GM18870 (cell line): Measurements from ENCODE around the gene TP53TG3E.
"Not testable (repeated sequence)": the region's sequence is repeated elsewhere in the genome, so short reads cannot be mapped to it uniquely, and the experiment has no call there.

Experiments used
- ATAC-seq: cut with Tn5 transposase; IDR thresholded peaks from one replicate; pipeline ENCODE4 v1.9.1; 2021; ENCODE audit warnings: moderate library complexity; ENCODE audit not compliant: unreplicated experiment

Gene TP53TG3E, protein sequence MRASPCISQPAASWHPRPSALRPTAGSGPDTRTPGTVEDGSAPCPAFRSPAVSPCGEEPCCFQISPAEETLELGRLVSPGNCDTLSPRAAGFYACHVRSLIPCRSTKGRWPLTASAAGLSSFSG

DNA sequence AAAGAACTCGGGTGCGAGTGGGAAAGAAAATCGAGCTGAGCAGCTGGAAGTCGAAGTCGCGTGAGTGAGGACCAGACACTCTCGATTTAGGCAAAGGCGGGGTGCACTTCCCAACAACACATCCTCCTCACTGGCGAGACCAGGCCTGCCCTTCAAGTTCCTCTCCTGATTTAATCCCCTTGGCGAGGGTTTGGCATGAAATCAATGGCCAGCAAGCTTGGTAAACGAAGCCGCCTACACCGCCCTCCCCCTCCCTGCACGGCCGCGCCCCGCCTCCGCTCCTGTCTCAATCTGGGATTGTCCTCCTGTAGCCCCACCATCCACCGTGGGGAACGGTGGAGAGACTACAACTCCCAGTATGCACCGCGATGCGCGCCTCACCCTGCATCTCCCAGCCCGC is at the start of gene TP53TG3E:
TP53TG3E (plus strand) TSS at position 301 of the 400 bp plus-strand sequence; CDS start at position 369, 68 bp downstream.
- not testable (repeated sequence) for ATAC-seq

DNA sequence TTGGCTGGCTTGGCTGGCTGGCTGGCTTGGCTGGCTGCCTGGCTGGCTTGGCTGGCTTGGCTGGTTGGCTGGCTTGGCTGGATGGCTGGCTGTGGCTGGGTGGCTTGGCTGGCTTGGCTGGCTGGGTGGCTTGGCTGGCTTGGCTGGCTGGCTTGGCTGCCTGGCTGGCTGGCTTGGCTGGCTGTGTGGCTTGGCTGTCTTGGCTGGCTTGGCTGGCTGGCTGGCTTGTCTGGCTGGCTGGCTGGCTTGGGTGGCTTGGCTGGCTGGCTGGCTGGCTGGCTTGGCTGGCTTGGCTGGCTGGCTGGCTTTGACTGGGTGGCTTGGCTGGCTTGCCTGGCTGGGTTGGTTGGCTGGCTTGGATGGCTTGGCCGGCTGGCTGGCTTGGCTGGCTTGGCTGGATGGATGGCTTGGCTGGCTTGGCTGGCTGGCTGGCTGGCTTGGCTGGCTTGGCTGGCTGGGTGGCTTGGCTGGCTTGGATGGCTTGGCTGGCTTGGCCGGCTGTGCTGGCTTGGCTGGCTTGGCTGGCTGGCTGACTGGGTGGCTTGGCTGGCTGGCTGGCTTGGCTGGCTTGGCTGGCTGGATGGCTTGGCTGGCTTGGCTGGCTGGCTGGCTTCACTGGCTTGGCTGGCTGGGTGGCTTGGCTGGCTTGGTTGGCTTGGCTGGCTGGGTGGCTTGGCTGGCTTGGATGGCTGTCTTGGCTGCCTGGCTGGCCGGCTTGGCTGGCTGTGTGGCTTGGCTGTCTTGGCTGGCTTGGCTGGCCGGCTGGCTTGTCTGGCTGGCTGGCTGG is 32.3 kb downstream of the TP53TG3E start:
- ATAC-seq = not testable (repeated sequence)

DNA sequence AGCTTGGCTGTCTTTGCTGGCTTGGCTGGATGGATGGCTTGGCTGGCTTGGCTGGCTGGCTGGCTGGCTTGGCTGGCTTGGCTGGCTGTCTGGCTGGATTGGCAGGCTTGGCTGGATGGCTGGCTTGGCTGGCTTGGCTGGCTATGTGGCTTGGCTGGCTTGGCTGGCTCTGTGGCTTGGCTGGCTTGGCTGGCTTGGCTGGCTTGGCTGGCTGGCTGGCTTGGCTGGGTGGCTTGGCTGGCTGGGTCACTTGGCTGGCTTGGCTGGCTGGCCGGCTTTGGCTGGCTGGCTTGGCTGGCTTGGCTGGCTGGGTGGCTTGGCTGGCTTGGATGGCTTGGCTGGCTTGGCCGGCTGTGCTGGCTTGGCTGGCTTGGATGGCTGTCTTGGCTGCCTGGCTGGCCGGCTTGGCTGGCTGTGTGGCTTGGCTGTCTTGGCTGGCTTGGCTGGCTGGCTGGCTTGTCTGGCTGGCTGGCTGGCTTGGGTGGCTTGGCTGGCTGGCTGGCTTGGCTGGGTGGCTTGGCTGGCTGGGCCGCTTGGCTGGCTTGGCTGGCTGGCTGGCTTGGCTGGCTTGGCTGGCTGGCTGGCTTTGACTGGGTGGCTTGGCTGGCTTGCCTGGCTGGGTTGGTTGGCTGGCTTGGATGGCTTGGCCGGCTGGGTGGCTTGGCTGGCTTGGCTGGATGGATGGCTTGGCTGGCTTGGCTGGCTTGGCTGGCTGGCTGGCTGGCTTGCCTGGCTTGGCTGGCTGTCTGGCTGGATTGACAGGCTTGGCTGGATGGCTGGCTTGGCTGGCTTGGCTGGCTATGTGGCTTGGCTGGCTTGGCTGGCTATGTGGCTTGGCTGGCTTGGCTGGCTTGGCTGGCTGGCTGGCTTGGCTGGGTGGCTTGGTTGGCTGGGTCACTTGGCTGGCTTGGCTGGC is 33.8 kb downstream of the TP53TG3E start:
- not testable (repeated sequence) for ATAC-seq

DNA sequence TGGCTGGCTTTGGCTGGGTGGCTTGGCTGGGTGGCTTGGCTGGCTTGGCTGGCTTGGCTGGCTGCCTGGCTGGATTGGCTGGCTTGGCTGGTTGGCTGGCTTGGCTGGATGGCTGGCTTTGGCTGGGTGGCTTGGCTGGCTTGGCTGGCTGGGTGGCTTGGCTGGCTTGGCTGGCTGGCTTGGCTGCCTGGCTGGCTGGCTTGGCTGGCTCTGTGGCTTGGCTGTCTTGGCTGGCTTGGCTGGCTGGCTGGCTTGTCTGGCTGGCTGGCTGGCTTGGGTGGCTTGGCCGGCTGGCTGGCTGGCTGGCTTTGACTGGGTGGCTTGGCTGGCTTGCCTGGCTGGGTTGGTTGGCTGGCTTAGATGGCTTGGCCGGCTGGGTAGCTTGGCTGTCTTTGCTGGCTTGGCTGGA is 34.4 kb downstream of the TP53TG3E start:
- ATAC-seq = not testable (repeated sequence)

DNA sequence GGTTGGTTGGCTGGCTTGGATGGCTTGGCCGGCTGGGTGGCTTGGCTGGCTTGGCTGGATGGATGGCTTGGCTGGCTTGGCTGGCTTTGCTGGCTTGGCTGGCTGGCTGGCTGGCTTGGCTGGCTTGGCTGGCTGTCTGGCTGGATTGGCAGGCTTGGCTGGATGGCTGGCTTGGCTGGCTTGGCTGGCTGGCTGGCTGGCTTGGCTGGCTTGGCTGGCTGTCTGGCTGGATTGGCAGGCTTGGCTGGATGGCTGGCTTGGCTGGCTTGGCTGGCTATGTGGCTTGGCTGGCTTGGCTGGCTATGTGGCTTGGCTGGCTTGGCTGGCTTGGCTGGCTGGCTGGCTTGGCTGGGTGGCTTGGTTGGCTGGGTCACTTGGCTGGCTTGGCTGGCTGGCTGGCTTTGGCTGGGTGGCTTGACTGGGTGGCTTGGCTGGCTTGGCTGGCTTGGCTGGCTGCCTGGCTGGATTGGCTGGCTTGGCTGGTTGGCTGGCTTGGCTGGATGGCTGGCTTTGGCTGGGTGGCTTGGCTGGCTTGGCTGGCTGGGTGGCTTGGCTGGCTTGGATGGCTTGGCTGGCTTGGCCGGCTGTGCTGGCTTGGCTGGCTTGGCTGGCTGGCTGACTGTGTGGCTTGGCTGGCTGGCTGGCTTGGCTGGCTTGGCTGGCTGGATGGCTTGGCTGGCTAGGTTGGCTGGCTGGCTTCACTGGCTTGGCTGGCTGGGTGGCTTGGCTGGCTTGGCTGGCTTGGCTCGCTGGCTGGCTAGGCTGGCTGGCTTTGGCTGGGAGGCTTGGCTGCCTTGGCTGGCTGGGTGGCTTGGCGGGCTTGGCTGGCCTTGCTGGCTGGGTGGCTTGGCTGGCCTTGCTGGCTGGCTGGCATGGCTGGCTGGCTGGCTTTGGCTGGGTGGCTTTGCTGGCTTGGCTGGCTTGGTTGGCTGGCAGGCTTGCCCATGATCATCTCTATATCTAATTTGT is 35.3 kb downstream of the TP53TG3E start:
- not testable (repeated sequence) for ATAC-seq
